LHCN-M2 (cell line): Measurements from ENCODE around the gene NDUFAF8. TPM values are rescaled to one million over a fixed set of nuclear protein-coding genes. Genes with fewer than 3 reads are reported as not detected.
A peak's percentile ranks its signal among the peaks of the same experiment; 100 is the strongest.

Source experiments
- DNase-seq: peaks from one replicate; pipeline ENCODE4 v3.0.0-alpha.2; 2012; ENCODE audit warnings: low read depth
- total RNA-seq: library from RNA; depleted of rRNA; stranded (reverse); fragments of >200 nt; gene quantifications from 2 replicates; pipeline ENCODE4 v1.2.3, GENCODE V29; 2014

The NDUFAF8 gene
- total RNA-seq, 1 experiment from 2014 or later = 39.9 TPM

DNA sequence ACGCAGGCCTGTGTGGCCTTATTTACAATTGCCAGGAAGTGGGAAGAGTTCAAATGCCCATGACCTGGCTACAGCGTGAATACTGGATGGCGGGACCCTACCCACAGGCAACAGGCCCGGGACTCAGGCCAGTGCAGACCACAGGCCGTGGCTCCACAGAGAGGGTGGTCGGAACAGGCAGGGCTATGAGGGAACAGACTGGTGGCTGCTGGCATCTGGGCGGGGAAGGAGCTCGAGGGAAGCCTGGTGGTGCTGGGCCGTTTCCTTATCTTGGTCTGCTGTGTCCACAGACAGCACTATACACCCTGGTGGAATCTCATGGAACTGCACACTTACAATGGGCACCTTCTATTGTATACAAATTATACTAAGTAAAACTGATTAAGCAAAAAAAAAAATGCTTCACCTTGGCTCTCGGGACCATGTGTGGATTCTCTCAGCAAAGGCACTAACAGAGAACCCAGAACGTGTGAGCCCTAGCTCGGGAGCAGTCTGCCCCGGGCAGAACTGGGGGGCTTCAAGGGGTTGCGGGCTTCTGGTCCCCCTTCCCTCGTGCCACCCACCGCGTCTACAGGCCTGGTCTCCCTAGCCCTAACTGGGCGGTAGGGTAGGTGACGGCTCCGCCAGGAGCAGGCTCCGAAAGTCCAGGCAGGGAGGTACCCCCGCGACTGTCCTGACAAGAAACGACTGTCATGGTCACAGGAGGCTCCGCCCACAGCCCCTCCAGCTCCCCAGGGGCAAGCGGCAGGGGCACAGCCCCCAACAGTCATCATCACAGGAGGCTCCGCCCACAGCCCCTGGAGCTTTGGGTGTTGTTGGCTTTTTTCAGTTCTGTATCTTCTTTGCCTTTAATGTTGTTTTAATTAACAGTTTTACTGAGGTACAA lies 38.2 kb upstream of the NDUFAF8 start:
- peak; percentile 55 for DNase-seq

DNA sequence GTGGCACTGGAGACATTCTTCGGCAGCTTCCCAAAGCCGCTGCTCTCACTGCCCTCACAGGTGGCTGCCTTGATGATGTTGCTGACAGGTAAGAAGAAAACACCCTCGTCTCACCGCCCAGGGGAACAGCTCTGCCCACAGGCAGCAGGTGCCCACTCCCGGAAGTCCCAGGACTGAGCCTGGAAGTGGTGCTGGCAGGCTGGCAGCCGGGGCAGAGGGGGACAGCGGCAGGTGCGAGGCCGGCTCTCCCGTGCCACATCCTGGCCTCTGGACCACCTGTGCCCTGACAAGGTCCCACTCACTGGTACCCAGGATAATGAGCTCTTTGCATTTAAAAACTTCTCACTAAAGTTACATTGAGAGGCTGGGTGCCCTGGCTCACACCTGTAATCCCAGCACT lies 36.8 kb upstream of the NDUFAF8 start:
- DNase-seq = no peak

- DNase-seq = no peak
These were observed 36.0 kb upstream of the NDUFAF8 start for GRCh38 chr17:81203136-81203535.

- no peak for DNase-seq
These were observed 34.5 kb upstream of the NDUFAF8 start for GRCh38 chr17:81204578-81204977.

- DNase-seq = no peak
These were observed 33.0 kb upstream of the NDUFAF8 start for GRCh38 chr17:81206166-81206565.

DNA sequence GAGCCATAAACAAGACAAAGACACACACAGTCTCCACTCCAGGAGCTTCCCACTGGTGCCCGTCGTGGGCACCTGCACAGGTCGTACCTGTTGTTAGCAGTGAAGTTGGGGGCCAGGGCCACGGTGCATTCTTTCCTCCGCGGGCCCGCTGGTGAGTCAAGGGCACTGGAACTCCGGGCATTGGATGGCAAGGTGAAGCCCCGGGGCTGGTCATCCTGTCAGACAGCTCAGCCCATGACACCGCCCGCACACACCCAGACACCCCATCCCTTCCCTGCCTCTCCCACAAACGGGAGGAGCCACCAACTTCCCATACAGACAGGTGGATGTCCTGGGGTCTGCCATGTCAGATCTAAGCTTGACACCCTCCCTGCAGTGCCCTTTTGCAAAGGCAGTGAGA lies 32.5 kb upstream of the NDUFAF8 start:
- DNase-seq = no peak

DNA sequence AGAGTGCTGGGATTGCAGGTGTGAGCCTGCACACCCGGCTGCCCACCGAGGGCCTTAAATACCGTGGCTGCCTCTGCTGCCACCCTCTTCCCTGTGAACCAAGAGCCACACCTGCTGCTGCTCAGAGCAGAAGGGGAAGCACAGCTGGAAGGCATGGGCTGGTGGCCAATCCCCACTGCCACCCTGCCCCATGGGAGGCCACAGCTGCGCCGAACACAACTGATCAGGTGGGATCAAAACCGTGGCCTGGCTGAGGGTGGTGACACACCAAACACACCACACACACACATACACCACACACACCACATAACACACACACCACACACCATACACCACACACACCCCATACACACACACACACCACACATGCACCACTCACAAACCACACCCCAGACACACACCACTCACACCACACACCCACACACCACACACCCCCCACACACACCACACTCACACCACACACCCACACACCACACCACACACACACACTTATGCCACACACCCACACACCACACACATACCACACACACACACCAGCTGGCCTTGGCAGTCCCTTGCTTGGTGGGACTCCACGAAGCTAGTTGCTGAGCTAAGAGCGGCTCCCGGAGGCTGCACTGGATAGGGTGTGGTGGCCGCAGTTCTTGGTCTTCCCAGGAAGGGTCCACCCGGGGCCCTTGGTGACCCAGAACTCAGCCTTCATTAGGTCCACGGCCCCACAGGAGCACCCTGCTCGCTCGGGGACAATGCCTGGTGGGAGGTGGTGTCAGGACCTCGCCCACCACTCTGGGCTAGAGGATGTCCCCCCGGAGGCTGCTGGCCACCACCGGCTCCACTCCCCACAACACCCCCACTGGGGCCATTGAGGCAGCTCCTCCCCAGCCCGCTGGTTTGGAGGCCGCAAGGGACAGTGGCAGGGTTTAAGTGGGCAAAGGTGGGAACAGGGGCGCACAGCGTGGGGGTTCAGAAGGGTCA lies 31.2 kb upstream of the NDUFAF8 start:
- DNase-seq = peak; percentile 30

- no peak for DNase-seq
These were observed 30.5 kb upstream of the NDUFAF8 start for GRCh38 chr17:81208651-81209050.

DNA sequence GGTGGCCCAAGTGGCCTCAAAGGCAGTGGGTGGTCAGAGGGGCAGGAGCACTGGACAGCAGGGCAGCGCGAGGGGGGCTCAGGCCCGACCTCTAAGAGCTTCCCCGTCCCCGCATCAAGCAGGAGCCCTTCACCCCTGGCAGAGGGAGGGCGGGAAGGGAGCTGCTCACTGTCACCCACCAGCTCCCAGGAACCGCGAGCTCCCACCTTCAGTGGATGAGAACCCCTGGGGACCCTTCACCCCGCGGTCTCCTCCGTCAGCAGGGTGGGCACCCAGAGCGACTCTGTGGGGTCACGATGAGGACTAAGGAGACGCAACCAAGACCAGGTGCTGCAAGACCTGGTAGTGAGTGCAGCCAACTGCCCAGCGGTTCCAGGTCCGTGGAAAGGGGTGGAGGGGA lies 30.0 kb upstream of the NDUFAF8 start:
- no peak for DNase-seq

DNA sequence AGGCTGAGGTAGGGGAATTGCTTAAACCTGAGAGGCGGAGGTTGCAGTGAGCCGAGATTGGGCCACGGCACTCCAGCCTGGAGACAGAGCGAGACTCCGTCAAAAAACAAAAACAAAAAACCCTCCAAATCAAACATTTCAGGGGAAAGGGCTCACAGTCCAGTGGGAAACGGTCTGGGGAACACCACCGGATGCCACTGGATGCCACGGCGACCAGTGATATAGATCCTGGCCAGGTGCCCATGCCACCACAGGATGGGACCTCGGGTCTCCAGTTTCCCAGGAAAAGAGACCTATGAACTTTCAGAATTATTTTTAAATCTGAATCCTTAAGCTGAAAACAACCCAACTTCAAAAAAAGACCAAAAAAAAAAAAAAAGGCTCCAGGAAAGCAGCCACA lies 28.7 kb upstream of the NDUFAF8 start:
- no peak for DNase-seq

- DNase-seq = no peak
These were observed 28.2 kb upstream of the NDUFAF8 start for GRCh38 chr17:81210868-81211267.

DNA sequence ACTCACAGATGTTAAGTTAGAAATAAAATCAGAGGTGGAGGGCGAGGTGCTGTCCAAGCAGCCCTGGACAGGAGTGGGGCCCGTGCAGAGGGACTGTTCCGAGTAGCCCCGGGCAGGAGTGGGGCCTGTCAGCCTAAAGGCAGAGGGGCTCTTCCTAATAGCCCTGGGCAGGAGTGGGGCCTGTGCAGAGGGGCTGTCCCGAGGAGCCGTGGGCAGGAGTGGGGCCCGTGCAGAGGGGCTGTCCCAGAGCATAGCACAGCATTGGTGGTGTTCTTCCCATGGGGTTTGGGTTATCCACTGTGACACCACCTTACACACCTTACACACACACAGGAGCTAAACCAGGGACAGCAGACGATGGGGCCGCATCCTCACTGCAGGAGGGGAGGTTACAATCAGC lies 26.8 kb upstream of the NDUFAF8 start:
- no peak for DNase-seq

- no peak for DNase-seq
These were observed 25.1 kb upstream of the NDUFAF8 start for GRCh38 chr17:81213978-81214377.

GRCh38 chr17:81217491-81217890 lies 21.6 kb upstream of the NDUFAF8 start:
- no peak for DNase-seq

DNA sequence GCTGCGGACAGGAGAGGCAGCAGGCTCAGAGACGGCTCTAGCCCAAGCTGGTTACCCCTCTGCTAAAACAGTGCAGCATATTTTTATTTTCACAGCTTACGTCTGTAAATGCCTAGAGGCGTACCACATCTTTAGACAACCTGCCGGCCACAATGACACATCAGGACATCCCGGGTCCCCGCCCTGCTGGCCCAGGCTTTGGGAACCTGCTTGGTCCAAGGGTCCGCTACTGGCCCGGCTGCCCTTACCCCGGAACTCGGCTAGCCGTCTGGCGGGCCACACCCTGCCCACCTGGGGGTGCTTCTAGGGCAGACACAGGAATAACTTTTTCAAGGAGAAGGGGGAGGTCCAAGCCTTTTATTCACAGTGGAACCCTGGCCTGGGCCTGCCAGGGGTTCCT lies 20.7 kb upstream of the NDUFAF8 start:
- DNase-seq = no peak

- DNase-seq = no peak
These were observed 20.1 kb upstream of the NDUFAF8 start for GRCh38 chr17:81218991-81219390.

DNA sequence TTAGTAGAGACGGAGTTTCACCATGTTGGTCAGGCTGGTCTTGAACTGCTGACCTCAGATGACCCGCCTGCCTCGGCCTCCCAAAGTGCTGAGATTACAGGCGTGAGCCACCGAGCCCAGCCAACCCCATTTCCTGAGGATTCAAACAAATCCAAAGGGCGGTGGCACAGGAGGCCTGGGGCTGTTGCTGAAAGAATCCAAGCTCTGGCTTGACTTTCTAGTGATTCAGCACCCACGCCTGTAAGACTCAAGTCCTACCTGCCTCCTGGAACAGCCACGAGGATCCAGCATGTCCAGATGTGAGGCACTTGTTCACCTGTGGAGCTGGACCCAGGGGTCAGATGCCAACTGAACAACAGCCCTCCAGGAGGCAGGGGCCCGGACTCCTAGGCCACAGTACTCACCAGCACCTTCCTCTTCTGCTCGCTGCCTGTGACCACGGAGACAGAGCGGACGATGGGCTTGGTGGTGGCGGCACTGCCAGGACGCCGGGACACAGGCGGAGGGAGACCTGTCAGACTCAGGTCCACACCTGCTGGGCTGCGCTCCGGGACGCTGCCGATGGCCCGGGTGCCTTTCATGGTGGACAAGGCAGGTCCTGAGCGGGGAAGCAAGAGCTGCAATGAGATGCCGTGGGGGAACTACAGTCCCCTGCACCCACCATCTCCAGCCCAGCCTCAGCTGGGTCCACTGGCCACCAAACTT lies 19.5 kb upstream of the NDUFAF8 start:
- DNase-seq = no peak

DNA sequence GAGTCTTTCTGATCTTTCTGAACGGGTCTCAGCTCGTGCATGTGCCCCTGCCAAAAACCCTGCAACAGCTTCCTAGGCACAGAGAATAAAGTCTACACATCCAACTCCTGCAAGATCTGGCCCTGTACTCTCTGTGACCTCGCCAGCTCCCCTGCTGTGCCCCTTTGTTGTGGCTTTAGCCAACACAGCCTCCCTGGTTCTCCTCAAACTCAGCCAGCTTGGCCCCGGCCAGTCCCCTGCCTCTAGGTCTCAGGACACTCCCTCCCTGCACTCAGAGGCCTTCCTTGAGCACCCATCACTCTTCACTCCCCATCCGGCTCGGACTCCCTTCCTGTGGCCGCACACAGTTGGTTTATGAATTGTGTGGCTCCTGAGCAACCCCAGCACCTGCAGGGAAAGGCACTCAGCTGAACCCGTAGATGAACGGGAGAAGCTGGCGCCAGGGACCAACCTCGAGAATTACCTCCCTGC lies 17.7 kb upstream of the NDUFAF8 start:
- DNase-seq = no peak

- no peak for DNase-seq
These were observed 17.1 kb upstream of the NDUFAF8 start for GRCh38 chr17:81221842-81222619.

- no peak for DNase-seq
These were observed 16.6 kb upstream of the NDUFAF8 start for GRCh38 chr17:81222620-81222905.
